ENCODE data around the gene ESRRG. TPM values are rescaled to one million over a fixed set of nuclear protein-coding genes. Genes with fewer than 3 reads are reported as not detected.

The ESRRG gene
- total and polyA plus RNA-seq, 3 donors from 2014 or later, result 0.93 to 2.2 (median 1.6) TPM

DNA sequence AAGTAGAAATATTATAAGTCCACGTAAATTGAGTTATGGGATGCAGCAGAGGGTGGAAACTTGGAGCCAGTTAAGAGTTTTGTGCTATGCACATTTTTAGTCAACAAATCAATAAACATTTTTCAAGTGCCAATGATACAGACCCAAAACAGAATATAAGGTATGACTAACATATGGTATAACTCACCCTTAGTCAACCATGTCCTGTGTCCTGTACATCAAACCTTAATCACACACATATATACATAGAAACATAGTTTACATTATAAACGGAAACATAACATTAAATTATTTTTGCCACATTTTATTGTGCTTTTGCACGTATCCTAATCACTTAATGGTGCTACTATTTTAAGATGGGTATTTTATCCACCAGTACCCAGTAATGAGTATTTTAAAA, 163.9 kb downstream of the ESRRG start:
- TF ChIP-seq CTCF (IDR thresholded peaks at IDR 0.05) (no peak), POLR2A (IDR thresholded peaks at IDR 0.05) (no peak)
- no peaks in the 10 kb centered on the region for H3K27me3 ChIP-seq
- no peak overlapping the region for H3K4me3 ChIP-seq
- H3K9me3 ChIP-seq, result no peaks in the 10 kb centered on the region
- no peak for DNase-seq
- 78 to 90% methylated on average over 3 of the region's 3 CpGs for WGBS, 2 donors
- no peaks in the 10 kb centered on the region for H3K4me1 ChIP-seq
- intact Hi-C loops (cut with DNase I; ENCODE audit: low total_unique reads), result no loop called here
- no peaks in the 10 kb centered on the region for H3K36me3 ChIP-seq (ENCODE audit: low read depth, missing control alignments)
- no peak overlapping the region for H3K27ac ChIP-seq

DNA sequence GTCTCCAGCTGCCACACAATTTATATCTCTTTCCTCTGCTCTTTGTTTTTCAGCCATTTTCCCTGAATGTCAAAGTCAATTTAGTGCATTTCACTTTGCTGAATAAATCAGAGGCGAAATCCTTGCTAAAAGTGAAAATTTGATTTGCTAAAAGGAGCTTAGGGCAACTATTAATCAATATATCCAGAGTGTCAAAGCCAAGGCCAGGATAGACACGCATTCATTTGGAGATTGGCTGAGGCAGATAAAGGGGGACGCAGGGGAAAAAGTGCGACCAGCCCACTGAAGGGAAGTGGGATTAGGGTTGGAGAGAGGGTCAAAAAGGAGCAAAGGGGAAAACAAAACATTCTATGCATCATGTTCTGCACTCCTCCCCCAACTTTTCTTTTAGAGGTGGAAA, 167.6 kb downstream of the ESRRG start:
- WGBS, 2 donors, result 57 to 71% methylated on average over 4 of the region's 4 CpGs

GRCh38 chr1:216554934-216555333, 168.3 kb downstream of the ESRRG start:
- Histone ChIP-seq H3K4me1 (no peaks in the 10 kb centered on the region), H3K27ac (no peak overlapping the region), H3K36me3 (ENCODE audit: low read depth, missing control alignments) (no peaks in the 10 kb centered on the region), H3K9me3 (no peaks in the 10 kb centered on the region), H3K4me3 (no peak overlapping the region), H3K27me3 (no peaks in the 10 kb centered on the region)
- TF ChIP-seq CTCF (IDR thresholded peaks at IDR 0.05) (no peak), POLR2A (IDR thresholded peaks at IDR 0.05) (no peak)
- intact Hi-C loops (cut with DNase I; ENCODE audit: low total_unique reads), result no loop called here
- DNase-seq, result no peak

More for the DNA sequence above, 167.6 kb downstream of the ESRRG start:
- H3K4me1 ChIP-seq, result no peaks in the 10 kb centered on the region
- no peak for DNase-seq
- H3K27me3 ChIP-seq, result no peaks in the 10 kb centered on the region
- TF ChIP-seq CTCF (IDR thresholded peaks at IDR 0.05), result no peak
- TF ChIP-seq POLR2A (IDR thresholded peaks at IDR 0.05), result no peak
- no peak overlapping the region for H3K27ac ChIP-seq
- no peaks in the 10 kb centered on the region for H3K36me3 ChIP-seq (ENCODE audit: low read depth, missing control alignments)
- intact Hi-C loops (cut with DNase I; ENCODE audit: low total_unique reads), result no loop called here
- no peaks in the 10 kb centered on the region for H3K9me3 ChIP-seq
- no peak overlapping the region for H3K4me3 ChIP-seq

GRCh38 chr1:216553766-216554165, 169.5 kb downstream of the ESRRG start:
- intact Hi-C loops (cut with DNase I; ENCODE audit: low total_unique reads), result no loop called here
- WGBS, 2 donors, result 72 to 73% methylated on average over 3 of the region's 3 CpGs
- Histone ChIP-seq H3K4me3 (no peak overlapping the region), H3K9me3 (no peaks in the 10 kb centered on the region), H3K27ac (no peak overlapping the region), H3K27me3 (no peaks in the 10 kb centered on the region), H3K36me3 (ENCODE audit: low read depth, missing control alignments) (no peaks in the 10 kb centered on the region), H3K4me1 (no peaks in the 10 kb centered on the region)
- no peak for TF ChIP-seq CTCF (IDR thresholded peaks at IDR 0.05)
- TF ChIP-seq POLR2A (IDR thresholded peaks at IDR 0.05), result no peak
- DNase-seq, result no peak

- intact Hi-C loops (cut with DNase I; ENCODE audit: low total_unique reads), result no loop called here
- no peaks in the 10 kb centered on the region for H3K36me3 ChIP-seq (ENCODE audit: low read depth, missing control alignments)
- H3K4me1 ChIP-seq, result no peaks in the 10 kb centered on the region
- TF ChIP-seq POLR2A (IDR thresholded peaks at IDR 0.05) (no peak), CTCF (IDR thresholded peaks at IDR 0.05) (no peak)
- DNase-seq, result no peak
- H3K4me3 ChIP-seq, result no peak overlapping the region
- 39 to 77% methylated on average over 1 of the region's 1 CpG for WGBS, 2 donors
- H3K9me3 ChIP-seq, result no peaks in the 10 kb centered on the region
- H3K27me3 ChIP-seq, result no peaks in the 10 kb centered on the region
- no peak overlapping the region for H3K27ac ChIP-seq
Measured at GRCh38 chr1:216553040-216553439, 170.2 kb downstream of the ESRRG start.
